SK-N-SH (cell line): ENCODE data around the gene ATP7B. TPM values are rescaled to one million over a fixed set of nuclear protein-coding genes. Genes with fewer than 3 reads are reported as not detected.

Source experiments
- CTCF ChIA-PET: fragments of 300-600, 350-600 bp; formaldehyde crosslinking; extraction: SDS; loops from one replicate; lab custom pipeline; 2021; lab: Yijun Ruan, JAX
- POLR2A ChIA-PET: fragments of 350-600 bp; sonication (Branson Sonifier 250); formaldehyde crosslinking; extraction: SDS; loops from one replicate; lab custom pipeline; 2020; ENCODE audit warnings: antibody characterized with exemption, inconsistent platforms; lab: Yijun Ruan, JAX
- DNase-seq: peaks from one replicate; pipeline ENCODE4 v3.0.0; 2012
- H2AFZ ChIP-seq: fragments of 200-600 bp; sonication (generic); 2 replicates; pipeline ENCODE4 v1.8.1; 2016; ENCODE audit warnings: antibody characterized with exemption, mild to moderate bottlenecking, low read depth
- H3F3A ChIP-seq: fragments of 200-600 bp; sonication (generic); replicated peaks from 2 replicates; pipeline ENCODE3; 2016; ENCODE audit warnings: antibody characterized with exemption, mild to moderate bottlenecking; ENCODE audit not compliant: insufficient read depth
- H3K27ac ChIP-seq, 2 experiments: fragments of 200-500 bp in 1 of 2; fragments of 200-600 bp in 1 of 2; sonication (Bioruptor generic) in 1 of 2; sonication (generic), shearing (Covaris generic) in 1 of 2; 2 replicates each; pipeline versions ENCODE4 v1.5.1 to v1.6.1; 2014 to 2016; ENCODE audit warnings: low read depth in 2 of 2, inconsistent platforms in 1 of 2, low read length in 1 of 2, mild to moderate bottlenecking in 1 of 2, mixed read lengths in 1 of 2
- H3K27me3 ChIP-seq: fragments of 200-600 bp; sonication (generic), shearing (Covaris generic); 2 replicates; pipeline ENCODE4 v1.6.1; 2016; ENCODE audit warnings: mixed run types; ENCODE audit not compliant: insufficient read depth
- H3K36me3 ChIP-seq, 2 experiments: fragments of 200-500 bp in 1 of 2; fragments of 200-600 bp in 1 of 2; sonication (Bioruptor generic) in 1 of 2; sonication (generic) in 1 of 2; replicated peaks in 1 of 2; 2 replicates each; pipeline versions ENCODE3 to v1.5.1; 2014 to 2016; ENCODE audit warnings: low read length in 1 of 2, mild to moderate bottlenecking in 1 of 2; ENCODE audit not compliant: insufficient read depth in 2 of 2, control insufficient read depth in 1 of 2
- H3K4me1 ChIP-seq, 2 experiments: fragments of 200-500 bp in 1 of 2; fragments of 200-600 bp in 1 of 2; sonication (Bioruptor generic) in 1 of 2; sonication (generic), shearing (Covaris generic) in 1 of 2; 2 replicates each; pipeline versions ENCODE4 v1.5.1 to v1.6.1; 2014 to 2016; ENCODE audit warnings: low read depth in 1 of 2, low read length in 1 of 2, mixed run types in 1 of 2; ENCODE audit not compliant: insufficient read depth in 2 of 2, control insufficient read depth in 1 of 2
- H3K4me2 ChIP-seq: fragments of 200-600 bp; sonication (generic), shearing (Covaris generic); 2 replicates; pipeline ENCODE4 v1.6.1; 2017; ENCODE audit warnings: mixed run types
- H3K4me3 ChIP-seq, 2 experiments: fragments of 200-500 bp in 1 of 2; fragments of 200-600 bp in 1 of 2; sonication (Bioruptor generic) in 1 of 2; sonication (generic), shearing (Covaris generic) in 1 of 2; 2 replicates each; pipeline versions ENCODE4 v1.5.1 to v1.8.1; 2014 to 2016; ENCODE audit warnings: low read depth in 2 of 2, inconsistent platforms in 1 of 2, low read length in 1 of 2, mild to moderate bottlenecking in 1 of 2, mixed read lengths in 1 of 2, moderate library complexity in 1 of 2
- H3K79me2 ChIP-seq: fragments of 200-600 bp; sonication (generic); 2 replicates; pipeline ENCODE4 v1.8.1; 2017; ENCODE audit warnings: mild to moderate bottlenecking; ENCODE audit not compliant: insufficient read depth
- H3K9ac ChIP-seq: fragments of 200-600 bp; sonication (generic); 2 replicates; pipeline ENCODE4 v1.6.1; 2017; ENCODE audit warnings: mixed run types
- H3K9me2 ChIP-seq: fragments of 200-600 bp; sonication (generic); 2 replicates; pipeline ENCODE4 v1.6.1; 2017; ENCODE audit warnings: mixed run types
- H3K9me3 ChIP-seq: fragments of 200-600 bp; sonication (generic); 2 replicates; pipeline ENCODE4 v1.6.1; 2017; ENCODE audit warnings: mixed run types, mild to moderate bottlenecking, moderate library complexity
- H4K20me1 ChIP-seq: fragments of 200-600 bp; sonication (generic); 2 replicates; pipeline ENCODE4 v1.6.1; 2017; ENCODE audit warnings: mild to moderate bottlenecking, mixed run types; ENCODE audit not compliant: insufficient read depth
- CHD2 ChIP-seq: fragments of 150-350 bp; IDR thresholded peaks from 2 replicates; pipeline ENCODE4 v1.6.1; 2018; ENCODE audit warnings: low read length; ENCODE audit not compliant: partially characterized antibody
- CTCF ChIP-seq: fragments of 200-600 bp; sonication (generic); IDR thresholded peaks from 2 replicates; pipeline ENCODE4 v1.6.1; 2017; ENCODE audit warnings: antibody characterized with exemption, mild to moderate bottlenecking, moderate library complexity
- ELF1 ChIP-seq: IDR thresholded peaks from 2 replicates; pipeline ENCODE4 v1.4.0; 2012
- EP300 ChIP-seq, 2 experiments: IDR thresholded peaks; 2 replicates each; pipeline versions ENCODE4 v1.4.0 to v1.6.1; 2012; ENCODE audit warnings: borderline replicate concordance in 1 of 2, low read depth in 1 of 2, low read length in 1 of 2
- GATA2 ChIP-seq: sonication (generic); formaldehyde crosslinking; IDR thresholded peaks from 2 replicates; pipeline ENCODE4 v1.5.0; 2020; ENCODE audit warnings: mild to moderate bottlenecking, missing genetic modification reagents
- IRF3 ChIP-seq: fragments of 150-350 bp; IDR thresholded peaks from 2 replicates; pipeline ENCODE4 v1.6.1; 2016; ENCODE audit warnings: mild to moderate bottlenecking, low read depth, low read length
- MAX ChIP-seq: IDR thresholded peaks from 2 replicates; pipeline ENCODE4 v1.4.0; 2012; ENCODE audit warnings: low read depth
- MEF2A ChIP-seq: IDR thresholded peaks from 2 replicates; pipeline ENCODE4 v1.4.0; 2012; ENCODE audit warnings: low read depth, borderline replicate concordance
- NFIC ChIP-seq: IDR thresholded peaks from 2 replicates; pipeline ENCODE4 v1.4.0; 2012; ENCODE audit warnings: borderline replicate concordance
- POLR2AphosphoS5 ChIP-seq: IDR thresholded peaks from 2 replicates; pipeline ENCODE4 v1.6.1; 2012; ENCODE audit warnings: low read depth, low read length
- RCOR1 ChIP-seq: fragments of 150-350 bp; IDR thresholded peaks from 2 replicates; pipeline ENCODE4 v1.6.1; 2017; ENCODE audit warnings: antibody characterized with exemption, low read length
- RFX5 ChIP-seq: IDR thresholded peaks from 2 replicates; pipeline ENCODE4 v1.6.1; 2012; ENCODE audit warnings: mild to moderate bottlenecking, improper control_type of control experiment, low read length
- RXRA ChIP-seq: IDR thresholded peaks from 2 replicates; pipeline ENCODE4 v1.4.0; 2012; ENCODE audit warnings: low read depth, mild to moderate bottlenecking, borderline replicate concordance
- SIN3A ChIP-seq: IDR thresholded peaks from 2 replicates; pipeline ENCODE4 v1.6.1; 2012; ENCODE audit warnings: low read depth, mild to moderate bottlenecking, low read length, moderate library complexity, borderline replicate concordance
- SMC3 ChIP-seq: IDR thresholded peaks from 2 replicates; pipeline ENCODE4 v1.6.1; 2012; ENCODE audit warnings: low read depth, low read length, improper control_type of control experiment
- TEAD4 ChIP-seq: IDR thresholded peaks from 2 replicates; pipeline ENCODE4 v1.4.0; 2012; ENCODE audit warnings: mild to moderate bottlenecking, borderline replicate concordance; ENCODE audit not compliant: insufficient read depth
- USF1 ChIP-seq: IDR thresholded peaks from 2 replicates; pipeline ENCODE4 v1.4.0; 2012; ENCODE audit warnings: low read depth, borderline replicate concordance
- WGBS: methylation state at CpG from one replicate; pipeline ENCODE4 v1.1.6; 2017; ENCODE audit warnings: low lambda C conversion rate; 5-methylcytosine and 5-hydroxymethylcytosine counted together
- polyA plus RNA-seq, 3 experiments: library from polyadenylated mRNA; depleted of rRNA; stranded (reverse); fragments of >200 nt; gene quantifications; 2 replicates each; pipeline ENCODE4 v1.2.3, GENCODE V29; 2012
- TF ChIP-seq, protein P1 (sequence below): fragments of 150-350 bp; IDR thresholded peaks from 2 replicates; pipeline ENCODE4 v1.6.1; 2017; ENCODE audit warnings: antibody characterized with exemption, low read length, low read depth, borderline replicate concordance
- TF ChIP-seq, protein P2 (sequence below): IDR thresholded peaks from 2 replicates; pipeline ENCODE4 v1.6.1; 2012; ENCODE audit warnings: mild to moderate bottlenecking, low read depth, low read length, moderate library complexity
- TF ChIP-seq, protein P3 (sequence below): IDR thresholded peaks from 2 replicates; pipeline ENCODE4 v1.4.0; 2012; ENCODE audit warnings: low read depth, borderline replicate concordance

The ATP7B gene
- polyA plus RNA-seq, 1 of the 3 experiments (the other 2 are of a cell fraction) = 4.4 TPM

DNA sequence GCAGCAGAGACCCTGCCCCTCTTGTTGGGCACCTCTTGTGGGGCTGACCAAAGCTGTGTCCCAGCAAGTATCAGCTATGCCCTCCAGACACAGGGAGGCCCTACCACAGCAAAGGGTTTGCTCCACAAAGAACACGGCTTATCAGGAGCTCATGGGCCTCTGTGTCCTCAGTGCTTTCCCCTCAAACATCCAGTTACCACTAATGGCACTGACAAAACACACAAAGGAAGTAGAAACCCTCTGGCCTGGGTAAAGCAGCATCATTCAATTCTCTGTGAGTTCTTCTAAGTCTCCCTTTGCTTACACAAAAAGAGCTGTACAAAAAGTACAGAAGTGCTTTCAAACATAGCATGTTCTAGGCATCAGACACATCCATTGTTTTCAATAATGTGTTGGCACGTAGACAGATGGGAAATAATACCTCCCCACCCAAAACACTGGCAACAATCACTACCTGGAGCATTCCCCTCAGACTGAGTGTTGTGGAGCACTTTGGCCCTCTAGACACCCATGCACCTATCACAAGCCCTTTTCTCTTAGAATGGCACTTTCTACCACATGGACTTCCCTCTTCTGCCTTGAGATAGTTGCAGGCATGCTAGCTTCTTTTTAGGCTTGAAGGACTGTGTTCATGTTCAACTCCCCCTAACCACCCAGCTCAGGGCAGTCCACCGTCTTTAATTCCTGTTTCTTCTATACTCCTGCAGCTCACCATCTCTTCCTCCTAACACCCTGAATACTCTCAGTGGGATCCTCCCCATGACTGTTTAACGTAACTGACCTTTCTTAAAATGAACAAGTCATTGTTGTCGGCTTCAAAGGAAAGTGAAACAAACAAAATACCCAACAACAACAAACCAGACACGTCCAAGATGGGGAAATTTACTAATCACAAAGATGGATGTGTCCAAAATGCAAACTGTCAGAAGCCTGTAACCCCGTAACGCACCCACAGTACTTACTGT, 43.5 kb downstream of the ATP7B start:
- POLR2A ChIA-PET = no interaction called here
- TF ChIP-seq, protein P1, sequence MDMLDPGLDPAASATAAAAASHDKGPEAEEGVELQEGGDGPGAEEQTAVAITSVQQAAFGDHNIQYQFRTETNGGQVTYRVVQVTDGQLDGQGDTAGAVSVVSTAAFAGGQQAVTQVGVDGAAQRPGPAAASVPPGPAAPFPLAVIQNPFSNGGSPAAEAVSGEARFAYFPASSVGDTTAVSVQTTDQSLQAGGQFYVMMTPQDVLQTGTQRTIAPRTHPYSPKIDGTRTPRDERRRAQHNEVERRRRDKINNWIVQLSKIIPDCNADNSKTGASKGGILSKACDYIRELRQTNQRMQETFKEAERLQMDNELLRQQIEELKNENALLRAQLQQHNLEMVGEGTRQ = no peak
- TF ChIP-seq EP300 (IDR thresholded peaks at IDR 0.05; ENCODE audit: borderline replicate concordance in 1 of 2, low read depth in 1 of 2, low read length in 1 of 2) = no peak
- TF ChIP-seq ELF1 = no peak
- TF ChIP-seq, protein P2, sequence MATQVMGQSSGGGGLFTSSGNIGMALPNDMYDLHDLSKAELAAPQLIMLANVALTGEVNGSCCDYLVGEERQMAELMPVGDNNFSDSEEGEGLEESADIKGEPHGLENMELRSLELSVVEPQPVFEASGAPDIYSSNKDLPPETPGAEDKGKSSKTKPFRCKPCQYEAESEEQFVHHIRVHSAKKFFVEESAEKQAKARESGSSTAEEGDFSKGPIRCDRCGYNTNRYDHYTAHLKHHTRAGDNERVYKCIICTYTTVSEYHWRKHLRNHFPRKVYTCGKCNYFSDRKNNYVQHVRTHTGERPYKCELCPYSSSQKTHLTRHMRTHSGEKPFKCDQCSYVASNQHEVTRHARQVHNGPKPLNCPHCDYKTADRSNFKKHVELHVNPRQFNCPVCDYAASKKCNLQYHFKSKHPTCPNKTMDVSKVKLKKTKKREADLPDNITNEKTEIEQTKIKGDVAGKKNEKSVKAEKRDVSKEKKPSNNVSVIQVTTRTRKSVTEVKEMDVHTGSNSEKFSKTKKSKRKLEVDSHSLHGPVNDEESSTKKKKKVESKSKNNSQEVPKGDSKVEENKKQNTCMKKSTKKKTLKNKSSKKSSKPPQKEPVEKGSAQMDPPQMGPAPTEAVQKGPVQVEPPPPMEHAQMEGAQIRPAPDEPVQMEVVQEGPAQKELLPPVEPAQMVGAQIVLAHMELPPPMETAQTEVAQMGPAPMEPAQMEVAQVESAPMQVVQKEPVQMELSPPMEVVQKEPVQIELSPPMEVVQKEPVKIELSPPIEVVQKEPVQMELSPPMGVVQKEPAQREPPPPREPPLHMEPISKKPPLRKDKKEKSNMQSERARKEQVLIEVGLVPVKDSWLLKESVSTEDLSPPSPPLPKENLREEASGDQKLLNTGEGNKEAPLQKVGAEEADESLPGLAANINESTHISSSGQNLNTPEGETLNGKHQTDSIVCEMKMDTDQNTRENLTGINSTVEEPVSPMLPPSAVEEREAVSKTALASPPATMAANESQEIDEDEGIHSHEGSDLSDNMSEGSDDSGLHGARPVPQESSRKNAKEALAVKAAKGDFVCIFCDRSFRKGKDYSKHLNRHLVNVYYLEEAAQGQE = no peak
- no peak for TF ChIP-seq TEAD4
- no peak for TF ChIP-seq POLR2AphosphoS5
- TF ChIP-seq MEF2A = no peak
- TF ChIP-seq CHD2 = no peak
- TF ChIP-seq IRF3 = no peak
- no peak for TF ChIP-seq RCOR1
- no peak for TF ChIP-seq RFX5
- TF ChIP-seq MAX = no peak
- no peak for TF ChIP-seq RXRA
- TF ChIP-seq SIN3A = no peak
- no peak for TF ChIP-seq SMC3
- TF ChIP-seq, protein P3, sequence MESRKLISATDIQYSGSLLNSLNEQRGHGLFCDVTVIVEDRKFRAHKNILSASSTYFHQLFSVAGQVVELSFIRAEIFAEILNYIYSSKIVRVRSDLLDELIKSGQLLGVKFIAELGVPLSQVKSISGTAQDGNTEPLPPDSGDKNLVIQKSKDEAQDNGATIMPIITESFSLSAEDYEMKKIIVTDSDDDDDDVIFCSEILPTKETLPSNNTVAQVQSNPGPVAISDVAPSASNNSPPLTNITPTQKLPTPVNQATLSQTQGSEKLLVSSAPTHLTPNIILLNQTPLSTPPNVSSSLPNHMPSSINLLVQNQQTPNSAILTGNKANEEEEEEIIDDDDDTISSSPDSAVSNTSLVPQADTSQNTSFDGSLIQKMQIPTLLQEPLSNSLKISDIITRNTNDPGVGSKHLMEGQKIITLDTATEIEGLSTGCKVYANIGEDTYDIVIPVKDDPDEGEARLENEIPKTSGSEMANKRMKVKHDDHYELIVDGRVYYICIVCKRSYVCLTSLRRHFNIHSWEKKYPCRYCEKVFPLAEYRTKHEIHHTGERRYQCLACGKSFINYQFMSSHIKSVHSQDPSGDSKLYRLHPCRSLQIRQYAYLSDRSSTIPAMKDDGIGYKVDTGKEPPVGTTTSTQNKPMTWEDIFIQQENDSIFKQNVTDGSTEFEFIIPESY = no peak
- TF ChIP-seq CTCF = no peak
- TF ChIP-seq GATA2 = no peak
- TF ChIP-seq USF1 = no peak
- no peak for TF ChIP-seq NFIC

More for the DNA sequence above, 43.5 kb downstream of the ATP7B start:
- H3K4me3 ChIP-seq = no peak overlapping the region
- no peaks in the 10 kb centered on the region for H3K79me2 ChIP-seq
- H3K27ac ChIP-seq = no peak overlapping the region
- H4K20me1 ChIP-seq = no peaks in the 10 kb centered on the region
- no peaks in the 10 kb centered on the region for H3K4me1 ChIP-seq
- no peaks in the 10 kb centered on the region for H3K27me3 ChIP-seq
- H3K9me2 ChIP-seq = no peaks in the 10 kb centered on the region
- no peak overlapping the region for H2AFZ ChIP-seq
- 67% methylated on average over 8 of the region's 8 CpGs for WGBS
- no peak overlapping the region for H3K4me2 ChIP-seq
- H3F3A ChIP-seq = no peaks in the 10 kb centered on the region
- DNase-seq = no peak
- no peaks in the 10 kb centered on the region for H3K9me3 ChIP-seq
- no peak overlapping the region for H3K9ac ChIP-seq
- no peaks in the 10 kb centered on the region for H3K36me3 ChIP-seq
- CTCF ChIA-PET = interaction anchor here (1.1 kb wide), 1 partner anchor 10 kb away, joined by 4 read pairs; no protein-coding TSS in a partner anchor
